GF-D8 (cell line): ENCODE data around the gene EDARADD.

ENCODE experiments used
- DNase-seq: peaks from one replicate; lab custom pipeline; 2025; lab: John Stamatoyannopoulos, UW

EDARADD gene

GRCh38 chr1:236516929-236517704, 123.0 kb downstream of the EDARADD start:
- no peak for DNase-seq

GRCh38 chr1:236518322-236518721, 124.2 kb downstream of the EDARADD start:
- DNase-seq, result no peak

DNA sequence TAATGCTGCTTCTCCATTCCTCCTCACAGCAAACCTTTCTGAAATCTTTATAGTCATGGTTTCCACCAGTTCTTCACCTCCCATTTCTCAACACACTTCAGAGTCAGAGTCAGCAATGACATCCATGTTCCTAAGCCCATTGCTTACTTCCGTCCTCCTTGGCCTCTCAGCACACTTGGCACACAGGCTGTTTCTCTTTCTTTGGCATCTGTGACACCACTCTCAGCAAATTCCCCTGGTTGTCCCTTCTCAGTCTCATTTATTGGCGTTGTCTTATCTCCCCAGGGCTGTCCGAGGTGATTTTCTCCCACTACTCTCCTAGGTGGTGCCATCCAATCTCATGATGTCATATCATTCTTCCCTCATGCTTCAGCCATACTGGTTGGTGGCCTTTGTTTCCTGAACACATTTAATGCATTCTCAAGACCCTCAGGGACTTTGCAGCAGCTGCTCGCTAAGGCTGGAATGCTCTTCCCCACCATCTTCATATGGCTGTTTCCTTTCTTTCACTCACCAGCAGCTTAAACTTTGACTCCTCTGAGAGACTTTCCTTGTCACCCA, 126.4 kb downstream of the EDARADD start:
- no peak for DNase-seq

- DNase-seq, result no peak
These were observed 129.0 kb downstream of the EDARADD start for GRCh38 chr1:236522937-236523703.

GRCh38 chr1:236523704-236524141, 129.6 kb downstream of the EDARADD start, which contains the start of gene LGALS8:
TSS of gene LGALS8 (plus strand) at chr1:236523982. CDS start at chr1:236526071, 2,089 bp downstream.
- peak; percentile 27 for DNase-seq

DNA sequence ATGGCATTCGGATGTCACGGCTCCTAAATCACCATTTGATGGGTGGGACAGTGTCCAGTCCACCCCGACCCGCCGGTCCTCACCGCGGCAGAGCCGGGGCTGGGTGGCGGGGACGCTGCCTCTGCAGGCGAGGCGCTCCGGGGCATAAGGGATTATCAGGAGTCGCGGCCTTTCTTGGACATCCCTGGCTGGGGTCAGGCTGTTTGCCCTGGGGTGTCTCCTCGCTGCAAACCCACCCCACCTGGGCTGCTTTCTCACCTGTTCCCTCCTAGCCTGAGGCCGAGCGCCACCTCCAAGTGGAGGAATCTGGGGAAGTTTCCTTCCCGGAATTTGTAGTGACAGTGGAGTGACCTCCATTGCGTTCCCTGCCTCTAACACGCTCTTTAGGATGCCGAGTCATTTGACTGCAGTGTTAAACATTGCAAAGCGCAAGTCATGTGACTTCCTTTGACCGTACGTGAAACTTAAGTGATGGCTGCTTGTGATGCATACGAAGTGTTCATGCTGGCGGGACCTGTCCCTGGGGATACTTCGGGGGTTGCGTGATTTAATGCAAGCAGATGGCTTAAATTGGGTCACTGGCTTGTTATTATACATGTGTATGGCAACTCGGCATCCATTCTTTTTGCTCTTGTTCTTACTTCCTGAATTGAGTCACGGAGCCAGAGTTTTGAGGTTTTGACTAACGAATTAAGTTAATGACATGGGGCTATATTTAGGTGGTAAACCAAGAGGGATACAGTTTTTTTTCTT, 130.2 kb downstream of the EDARADD start:
- peak; percentile 40 for DNase-seq

- DNase-seq, result peak; percentile 40
These were observed 130.8 kb downstream of the EDARADD start for GRCh38 chr1:236524895-236525184.

- DNase-seq, result no peak
These were observed 132.0 kb downstream of the EDARADD start for GRCh38 chr1:236526079-236526478.

DNA sequence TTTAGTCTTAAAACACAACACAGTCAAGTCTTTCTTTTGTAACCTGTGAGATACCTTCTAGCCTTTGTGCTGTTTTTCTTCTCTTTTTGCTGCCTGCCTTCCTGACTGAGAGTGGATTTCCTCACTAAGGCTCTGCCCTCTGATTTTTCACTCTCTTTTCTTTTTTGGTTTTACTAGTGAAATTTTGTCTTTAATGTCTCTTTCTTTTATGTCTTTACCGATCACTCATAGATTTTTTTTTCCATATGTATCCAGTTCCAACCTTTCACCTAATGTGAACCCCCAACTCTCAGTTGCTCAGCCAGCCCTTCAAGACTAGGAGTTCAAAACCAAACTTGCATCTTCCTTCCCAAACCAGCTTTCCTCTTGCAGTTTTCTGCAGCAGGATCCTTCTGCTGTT, 136.2 kb downstream of the EDARADD start:
- DNase-seq, result no peak

- DNase-seq, result no peak
These were observed 136.9 kb downstream of the EDARADD start for GRCh38 chr1:236530959-236531358.

DNA sequence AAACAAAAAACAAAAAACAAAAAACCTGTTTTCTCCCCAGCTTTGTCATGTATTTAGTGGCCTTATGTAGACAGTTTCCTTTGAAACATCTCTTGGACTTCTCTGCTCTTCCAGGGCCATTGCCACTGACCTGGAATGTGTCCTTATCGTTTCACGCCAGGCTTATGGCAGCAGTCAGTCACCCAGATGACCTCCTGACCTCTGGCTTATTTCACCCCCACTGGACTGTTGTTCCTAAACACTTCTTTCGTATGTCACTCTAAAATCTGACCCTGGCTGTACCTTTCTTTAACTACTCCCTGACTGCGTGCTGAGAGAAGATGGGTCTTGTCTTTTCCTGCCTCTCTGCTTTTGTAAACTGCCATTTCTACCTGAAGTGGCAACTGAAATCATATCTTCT, 138.8 kb downstream of the EDARADD start:
- DNase-seq, result no peak

DNA sequence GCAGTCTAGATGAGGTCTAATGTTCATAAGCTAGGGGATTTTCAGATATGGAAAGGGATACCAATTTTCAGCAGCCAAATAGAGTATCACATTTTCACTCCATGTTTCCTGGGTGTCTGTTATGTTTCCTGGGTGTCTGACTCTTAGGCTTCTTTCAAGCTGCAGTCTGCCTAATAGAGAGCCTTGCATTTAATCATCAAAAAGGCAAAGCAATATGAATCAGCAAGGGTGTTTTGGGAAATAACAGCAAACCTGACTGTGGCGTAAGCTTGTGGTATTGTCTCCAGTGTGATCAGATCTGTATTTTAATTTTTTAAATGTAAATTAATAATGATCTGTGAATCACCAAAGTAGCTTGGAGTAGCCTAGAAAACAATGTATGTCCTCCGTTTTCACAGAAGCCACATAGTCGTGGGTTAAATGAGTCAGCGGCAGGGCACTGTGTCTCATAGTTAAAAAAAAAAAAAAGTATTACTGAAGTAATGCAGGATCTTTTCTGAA, 140.1 kb downstream of the EDARADD start:
- no peak for DNase-seq
